ENCODE measurements around the gene UTF1.

Gene UTF1

DNA sequence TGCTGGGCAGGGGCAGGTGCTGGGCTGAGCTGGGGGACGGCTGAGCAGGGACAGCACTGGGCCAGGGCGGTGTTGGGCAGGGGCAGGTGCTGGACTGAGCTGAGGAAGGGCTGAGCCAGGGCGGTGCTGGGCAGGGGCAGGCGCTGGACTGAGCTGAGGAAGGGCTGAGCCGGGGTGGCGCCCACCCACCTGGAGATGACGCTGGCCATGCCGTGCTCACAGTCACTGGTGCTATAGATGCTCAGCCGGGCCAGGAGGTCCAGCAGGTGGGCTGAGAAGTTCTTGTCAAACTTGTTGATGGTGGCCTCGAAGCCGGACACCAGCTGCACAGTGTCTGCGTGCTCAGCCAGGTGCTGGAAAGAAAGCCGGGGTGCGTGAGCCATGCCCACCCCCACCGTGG lies 51.1 kb downstream of the UTF1 start:
- no peak for DNase-seq (ENCODE audit: low spot score)
- TF ChIP-seq, protein P1, sequence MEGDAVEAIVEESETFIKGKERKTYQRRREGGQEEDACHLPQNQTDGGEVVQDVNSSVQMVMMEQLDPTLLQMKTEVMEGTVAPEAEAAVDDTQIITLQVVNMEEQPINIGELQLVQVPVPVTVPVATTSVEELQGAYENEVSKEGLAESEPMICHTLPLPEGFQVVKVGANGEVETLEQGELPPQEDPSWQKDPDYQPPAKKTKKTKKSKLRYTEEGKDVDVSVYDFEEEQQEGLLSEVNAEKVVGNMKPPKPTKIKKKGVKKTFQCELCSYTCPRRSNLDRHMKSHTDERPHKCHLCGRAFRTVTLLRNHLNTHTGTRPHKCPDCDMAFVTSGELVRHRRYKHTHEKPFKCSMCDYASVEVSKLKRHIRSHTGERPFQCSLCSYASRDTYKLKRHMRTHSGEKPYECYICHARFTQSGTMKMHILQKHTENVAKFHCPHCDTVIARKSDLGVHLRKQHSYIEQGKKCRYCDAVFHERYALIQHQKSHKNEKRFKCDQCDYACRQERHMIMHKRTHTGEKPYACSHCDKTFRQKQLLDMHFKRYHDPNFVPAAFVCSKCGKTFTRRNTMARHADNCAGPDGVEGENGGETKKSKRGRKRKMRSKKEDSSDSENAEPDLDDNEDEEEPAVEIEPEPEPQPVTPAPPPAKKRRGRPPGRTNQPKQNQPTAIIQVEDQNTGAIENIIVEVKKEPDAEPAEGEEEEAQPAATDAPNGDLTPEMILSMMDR (IDR thresholded peaks at IDR 0.05; ENCODE audit: borderline replicate concordance, control extremely low read depth, extremely low read depth, insufficient read depth, missing control alignments), result no peak
- in situ Hi-C loops (cut with MboI; ENCODE audit: low sequenced_read_pairs, unreplicated experiment), result no loop called here
